HG02588 (cell line): ENCODE results near the gene XAB2.

Source experiments
- ATAC-seq: cut with Tn5 transposase; IDR thresholded peaks from one replicate; pipeline ENCODE4 v1.9.1; 2021; ENCODE audit warnings: mild to moderate bottlenecking, moderate library complexity; ENCODE audit not compliant: unreplicated experiment

XAB2 gene

DNA sequence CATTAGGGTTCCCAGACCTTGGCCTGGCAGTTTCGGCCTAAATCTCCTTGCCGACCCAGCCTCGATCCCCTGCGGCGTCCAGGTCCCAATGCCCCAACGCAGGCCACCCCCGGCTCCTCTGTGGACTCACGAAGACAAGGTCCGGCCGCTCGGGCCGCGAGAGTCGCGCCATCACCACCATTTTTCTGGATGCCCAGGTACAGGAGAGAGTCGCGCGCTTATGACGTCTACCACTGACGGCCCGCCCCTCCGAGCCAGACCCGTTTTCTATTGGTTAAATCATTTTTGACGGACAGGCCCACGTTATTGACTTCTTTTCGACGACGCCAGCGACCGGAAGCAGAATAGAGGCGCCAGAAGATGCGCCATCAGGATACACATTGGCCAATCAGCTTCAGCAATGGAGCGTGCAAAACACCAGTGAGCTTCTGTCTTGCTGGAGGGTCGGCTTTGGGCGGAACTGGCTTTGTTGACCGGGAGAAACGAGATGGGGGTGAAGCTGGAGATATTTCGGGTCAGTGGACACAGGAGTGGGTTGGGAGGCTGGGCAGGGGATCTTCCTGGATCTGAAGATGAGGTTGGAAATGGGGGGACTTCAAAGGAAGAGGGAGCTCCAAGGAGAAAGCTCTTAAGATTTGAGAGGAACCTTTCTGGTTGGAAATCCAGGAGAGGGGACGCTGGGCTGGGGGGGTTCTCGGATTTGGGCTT lies at the start of gene XAB2, which contains the start of gene PET100:
Gene XAB2 (minus strand): TSS at position 199 of the 708 bp plus-strand sequence. CDS start 18 bp downstream, at position 181.
Gene PET100 (plus strand): TSS at position 447 of the 708 bp plus-strand sequence. CDS start 41 bp downstream, at position 488.
- peak; percentile 85 for ATAC-seq

DNA sequence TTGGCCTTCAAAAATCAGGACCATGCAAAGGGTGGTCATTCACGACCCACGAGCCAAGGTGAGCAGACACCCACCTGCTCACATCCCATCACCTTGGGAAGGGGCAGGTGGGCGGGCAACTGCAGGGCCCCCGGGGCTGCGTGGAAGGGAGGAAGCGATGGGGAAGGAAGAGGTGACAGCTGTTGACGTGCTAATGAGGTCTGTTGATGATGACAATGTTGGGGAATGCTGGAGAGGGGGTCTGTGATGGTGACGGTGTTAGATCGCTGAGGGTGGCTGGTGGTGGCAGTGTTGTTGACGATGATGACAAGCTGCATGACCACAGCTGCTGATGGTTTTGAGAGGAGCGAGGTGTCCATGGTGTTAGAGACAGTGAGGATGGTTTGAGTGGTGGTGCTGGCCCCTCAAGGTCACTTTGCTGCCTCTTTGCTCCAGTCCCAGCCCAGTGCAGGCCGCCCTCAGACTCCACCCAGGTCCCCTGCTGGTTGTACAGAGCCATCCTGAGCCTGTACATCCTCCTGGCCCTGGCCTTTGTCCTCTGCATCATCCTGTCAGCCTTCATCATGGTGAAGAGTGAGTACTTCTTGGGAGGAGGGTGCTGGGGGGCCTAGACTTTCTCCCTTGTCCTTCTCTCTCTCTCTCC lies 48.4 kb upstream of the XAB2 start:
- no peak for ATAC-seq

DNA sequence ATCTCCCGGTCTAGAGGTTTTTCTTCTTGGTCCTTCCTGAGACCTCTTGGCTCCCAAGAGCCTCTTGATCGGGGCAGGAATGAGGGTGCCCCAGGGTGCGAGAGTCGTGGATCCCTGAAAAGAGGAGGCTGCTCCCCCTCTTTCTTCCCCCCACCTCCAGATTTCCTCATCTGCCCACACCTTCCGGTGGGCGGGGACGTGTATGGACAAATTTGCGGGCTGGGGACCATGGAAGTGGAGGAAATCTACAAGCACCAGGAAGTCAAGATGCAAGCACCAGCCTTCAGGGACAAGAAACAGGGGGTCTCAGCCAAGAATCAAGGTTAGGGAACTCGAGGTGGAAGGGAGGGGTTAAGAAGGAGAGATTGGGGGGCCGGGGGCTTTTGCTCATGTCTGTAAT lies 47.5 kb upstream of the XAB2 start, which contains the start of gene MCEMP1:
Gene MCEMP1 (plus strand): TSS at position 237 of the 400 bp plus-strand sequence. CDS start 31 bp downstream, at position 268.
- no peak for ATAC-seq

DNA sequence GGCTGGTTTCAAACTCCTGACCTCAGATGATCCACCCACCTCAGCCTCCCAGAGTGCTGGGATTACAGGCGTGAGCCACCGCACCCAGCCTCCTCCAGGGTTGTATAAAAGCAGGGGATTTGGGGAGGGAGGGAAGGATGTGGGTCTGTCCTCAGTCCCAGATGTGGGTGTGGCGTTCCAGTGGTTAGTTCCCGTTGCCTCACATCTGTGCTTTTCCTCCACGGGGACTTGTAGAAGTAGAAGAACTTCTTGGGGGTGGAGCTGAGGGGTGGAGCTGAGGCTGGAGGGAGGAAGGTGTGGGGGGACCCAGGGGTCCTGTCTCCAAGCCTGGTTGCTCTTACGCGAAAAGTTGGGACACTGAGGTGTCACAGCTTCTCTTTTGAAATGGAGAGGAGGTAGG lies 47.0 kb upstream of the XAB2 start:
- no peak for ATAC-seq

DNA sequence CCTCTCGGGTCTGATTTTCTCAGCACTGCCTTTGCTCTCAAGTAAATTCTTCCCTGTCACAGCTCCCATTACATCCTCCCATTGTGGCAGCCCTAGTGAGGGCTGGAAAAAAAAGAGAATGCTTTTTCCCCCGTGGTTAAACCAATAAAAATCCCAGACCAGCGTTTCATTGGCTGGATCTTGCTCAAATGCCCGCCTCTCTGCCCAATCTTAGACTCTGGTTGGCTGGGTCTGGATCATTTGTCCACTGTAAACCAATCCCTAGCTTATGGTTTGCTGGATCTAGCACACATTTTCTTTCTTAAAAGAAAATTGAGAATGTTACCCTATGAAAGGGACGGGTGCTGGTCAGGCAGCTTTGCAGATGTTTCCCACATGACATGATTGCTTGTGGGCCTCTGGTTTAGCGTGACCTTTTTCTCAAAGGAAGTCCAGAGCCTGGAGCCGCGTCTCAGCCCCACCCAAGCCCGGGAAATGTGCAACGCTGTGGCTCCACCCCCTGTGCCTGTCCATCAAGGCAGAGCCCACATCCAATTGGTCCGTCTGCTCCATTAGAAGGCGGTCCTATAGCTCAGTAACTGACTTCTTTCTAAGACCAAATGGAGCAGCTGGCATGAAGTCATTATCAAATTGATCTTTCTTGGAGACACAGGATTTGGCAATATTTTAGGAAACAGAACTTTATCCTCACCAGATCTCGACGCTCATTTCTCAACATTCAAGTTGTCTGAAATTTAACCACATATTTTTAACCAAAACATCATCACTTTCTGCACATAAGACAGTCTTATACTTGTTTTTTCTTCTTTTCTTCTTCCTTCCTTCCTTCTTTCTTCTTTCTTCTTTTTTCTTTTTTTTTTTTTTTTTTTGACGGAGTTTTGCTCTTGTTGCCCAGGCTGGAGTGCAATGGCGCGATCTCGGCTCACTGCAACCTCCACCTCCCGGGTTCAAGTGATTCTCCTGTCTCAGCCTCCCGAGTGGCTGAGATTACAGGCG lies 45.0 kb upstream of the XAB2 start:
- ATAC-seq: no peak

DNA sequence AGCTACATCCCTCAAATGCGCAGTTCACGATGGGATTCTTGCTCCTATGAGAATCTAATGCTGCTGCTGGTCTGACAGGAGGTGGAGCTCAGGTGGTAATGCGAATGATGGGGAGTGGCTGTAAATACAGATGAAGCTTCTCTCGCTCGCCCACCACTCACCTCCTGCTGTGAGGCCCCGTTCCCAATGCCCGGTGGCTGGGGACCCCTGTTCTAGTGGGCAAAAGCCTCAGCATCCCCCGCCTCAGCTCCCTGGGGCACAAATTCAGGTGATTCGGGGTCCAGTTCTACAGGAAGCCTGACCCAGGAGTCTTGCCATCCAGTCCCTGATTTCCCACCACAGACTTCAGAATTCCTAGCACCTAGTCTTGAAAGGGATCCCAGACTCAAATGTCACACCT lies 43.2 kb upstream of the XAB2 start:
- no peak for ATAC-seq

DNA sequence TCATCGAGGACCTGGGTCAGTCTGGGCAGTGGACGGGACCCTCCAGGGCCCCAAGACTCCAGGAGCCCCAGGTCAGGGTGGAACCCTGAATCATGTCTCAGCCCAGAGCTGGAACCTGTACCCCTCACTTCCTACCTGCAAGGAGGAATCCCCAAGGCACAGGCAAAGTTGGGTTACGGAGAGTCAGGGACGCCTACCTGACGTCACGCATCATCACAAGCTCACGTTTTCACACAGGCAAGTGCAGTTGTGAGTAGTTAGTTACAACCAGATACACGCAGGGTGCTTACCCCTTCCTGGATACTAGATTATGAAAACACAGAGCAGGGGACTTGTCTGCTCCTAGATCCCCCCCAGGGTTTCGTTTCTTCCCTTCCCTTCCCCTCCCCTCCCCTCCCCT lies 41.4 kb upstream of the XAB2 start:
- no peak for ATAC-seq

DNA sequence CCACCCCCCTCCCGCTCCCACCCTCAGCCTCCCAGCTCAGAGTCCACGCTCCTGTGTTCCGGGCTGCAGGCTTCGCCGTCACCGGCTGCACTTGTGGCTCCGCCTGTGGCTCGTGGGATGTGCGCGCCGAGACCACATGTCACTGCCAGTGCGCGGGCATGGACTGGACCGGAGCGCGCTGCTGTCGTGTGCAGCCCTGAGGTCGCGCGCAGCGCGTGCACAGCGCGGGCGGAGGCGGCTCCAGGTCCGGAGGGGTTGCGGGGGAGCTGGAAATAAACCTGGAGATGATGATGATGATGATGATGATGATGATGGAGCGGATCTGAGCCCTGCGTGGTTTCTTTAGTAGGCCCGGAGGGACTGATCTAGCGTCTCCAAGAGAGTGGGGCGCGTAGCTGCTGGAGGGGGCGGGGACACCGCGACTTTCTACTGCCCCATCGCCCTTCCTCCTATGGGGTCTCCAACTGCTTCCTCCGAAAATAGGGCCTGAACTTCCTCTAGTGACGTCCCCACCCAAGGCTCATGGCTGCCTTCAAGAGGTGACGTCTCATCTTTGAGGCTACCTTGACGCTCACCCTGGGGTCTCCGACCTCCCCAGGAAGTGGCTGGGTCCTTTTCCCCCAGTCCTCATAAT lies 40.9 kb upstream of the XAB2 start:
- no peak for ATAC-seq

DNA sequence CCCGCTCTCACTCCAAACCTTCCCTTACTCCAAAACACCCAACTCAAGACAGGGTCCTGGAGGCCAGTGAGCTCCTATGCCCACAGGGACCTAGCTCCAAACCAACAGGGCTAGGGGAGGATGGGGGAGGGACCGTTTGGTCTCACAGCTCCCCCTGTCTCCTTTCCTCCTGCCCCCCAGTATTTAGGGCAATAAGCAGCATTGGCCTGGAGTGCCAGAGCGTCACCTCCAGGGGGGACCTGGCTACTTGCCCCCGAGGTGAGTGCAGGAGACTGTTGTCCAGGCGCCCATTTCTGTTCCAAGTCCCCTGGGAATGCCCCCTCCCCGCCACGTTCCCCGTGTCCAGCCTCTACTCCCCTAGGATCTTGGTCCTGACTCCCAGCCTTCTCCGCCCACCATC lies 40.3 kb upstream of the XAB2 start:
- ATAC-seq: no peak

DNA sequence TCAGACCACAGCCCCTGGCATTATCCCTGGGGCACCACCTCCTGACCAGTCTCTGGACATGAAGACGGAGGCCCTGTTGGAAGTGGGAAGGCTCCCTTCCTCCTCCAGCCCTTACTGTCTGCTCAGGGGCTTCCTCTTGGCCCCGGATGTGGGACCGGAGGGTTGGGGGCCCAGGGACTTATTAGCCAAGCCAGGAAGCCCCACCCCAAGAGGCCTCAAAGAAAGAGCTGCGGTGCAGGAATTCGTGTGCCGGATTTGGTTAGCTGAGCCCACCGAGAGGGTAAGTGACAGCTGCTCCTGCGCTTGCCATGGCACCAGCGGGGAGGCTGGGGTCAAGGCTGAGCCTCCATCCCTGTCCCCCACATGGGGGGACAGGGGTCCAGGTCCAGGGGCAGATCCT lies 39.5 kb upstream of the XAB2 start, which contains the start of gene RETN:
Gene RETN (plus strand): TSS at position 208 of the 400 bp plus-strand sequence. CDS start 278 bp downstream, outside the sequence.
- no peak for ATAC-seq

DNA sequence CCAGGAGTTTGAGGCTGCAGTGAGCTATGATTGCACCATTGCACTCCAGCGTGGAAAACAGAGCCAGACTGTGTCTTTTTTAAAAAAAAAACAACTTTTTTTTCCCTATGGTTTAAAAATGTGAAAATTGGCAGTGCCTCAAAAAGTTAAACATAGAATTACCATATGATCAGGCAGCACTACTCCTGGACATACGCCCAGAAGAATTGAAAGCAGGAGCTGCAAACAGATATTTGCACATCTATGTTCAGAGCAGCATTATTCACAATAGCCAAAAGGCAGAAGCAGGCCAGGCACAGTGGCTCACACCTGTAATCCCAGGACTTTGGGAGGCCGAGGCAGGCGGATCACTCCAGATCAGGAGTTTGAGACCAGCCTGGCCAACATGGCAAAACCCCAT lies 35.7 kb upstream of the XAB2 start:
- ATAC-seq: no peak

DNA sequence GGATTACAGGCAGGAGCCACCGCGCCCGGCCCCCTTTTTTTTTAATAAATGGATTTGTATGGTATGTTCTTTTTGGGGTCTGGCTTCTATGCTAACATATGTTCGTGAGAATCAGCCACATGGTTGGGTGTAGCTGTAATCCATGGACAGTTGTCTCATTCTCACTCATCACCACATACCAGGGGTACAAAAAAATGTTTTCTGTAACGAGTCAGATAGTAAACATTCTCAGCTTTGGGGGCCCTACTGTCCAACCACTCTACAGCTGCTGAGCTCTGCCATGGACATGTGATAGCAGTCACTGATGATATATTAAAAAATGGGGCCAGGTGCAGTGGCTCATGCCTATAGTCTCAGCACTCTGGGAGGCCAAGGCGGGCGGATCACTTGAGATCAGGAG lies 34.4 kb upstream of the XAB2 start:
- no peak for ATAC-seq

DNA sequence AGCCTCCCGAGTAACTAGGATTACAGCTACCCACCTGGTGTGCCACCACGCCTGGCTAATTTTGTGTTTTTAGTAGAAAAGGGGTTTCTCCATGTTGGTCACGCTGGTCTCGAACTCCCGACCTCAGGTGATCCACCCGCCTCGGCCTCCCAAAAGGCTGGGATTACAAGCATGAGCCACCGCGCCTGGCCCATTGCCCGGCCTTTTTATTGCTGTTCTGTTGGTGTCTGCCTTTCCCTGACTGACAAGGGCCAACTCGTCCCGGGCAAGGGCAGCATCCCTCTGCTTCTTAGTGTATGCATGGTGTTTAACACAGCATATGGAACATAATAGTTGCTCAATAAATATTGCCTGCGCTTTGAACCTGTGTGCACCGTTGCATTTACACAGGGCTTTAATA lies 33.3 kb upstream of the XAB2 start:
- ATAC-seq: no peak

DNA sequence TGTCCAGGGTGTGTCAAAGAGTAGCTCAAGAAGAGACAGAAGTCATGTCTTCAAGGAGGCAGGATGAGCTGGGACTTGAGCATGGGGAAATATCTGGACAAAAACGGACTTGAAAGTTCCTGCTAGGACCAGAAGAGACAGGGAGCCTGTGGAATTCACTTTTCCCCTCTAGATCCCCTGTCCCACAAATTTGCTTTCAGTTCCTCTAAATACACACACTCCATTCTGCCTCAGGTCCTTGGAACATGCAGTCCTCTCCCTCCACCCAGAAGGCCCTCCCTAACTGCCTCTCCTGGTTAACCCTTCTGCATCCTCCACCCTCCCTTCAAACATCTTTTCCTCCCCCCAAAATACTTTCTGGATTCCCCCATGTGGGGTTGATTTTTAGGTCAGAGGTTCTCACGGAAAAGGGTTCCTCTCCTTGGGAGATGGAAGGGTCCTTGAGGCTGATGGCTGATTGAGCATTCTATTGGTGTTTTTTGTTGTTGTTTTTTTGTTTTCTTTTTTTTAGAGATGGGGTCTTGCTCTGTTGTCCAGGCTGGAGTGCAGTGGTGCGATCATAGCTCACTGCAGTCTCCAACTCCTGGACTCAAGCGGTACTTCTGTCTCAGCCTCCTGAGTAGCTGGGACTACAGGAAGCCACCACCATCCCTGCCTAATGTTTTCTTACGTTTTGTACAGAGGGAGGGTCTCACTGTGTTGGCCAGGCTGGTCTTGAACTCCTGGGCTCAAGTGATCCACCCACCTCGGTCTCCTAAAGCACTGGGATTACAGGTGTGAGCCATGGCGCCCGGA lies 32.6 kb upstream of the XAB2 start:
- no peak for ATAC-seq

DNA sequence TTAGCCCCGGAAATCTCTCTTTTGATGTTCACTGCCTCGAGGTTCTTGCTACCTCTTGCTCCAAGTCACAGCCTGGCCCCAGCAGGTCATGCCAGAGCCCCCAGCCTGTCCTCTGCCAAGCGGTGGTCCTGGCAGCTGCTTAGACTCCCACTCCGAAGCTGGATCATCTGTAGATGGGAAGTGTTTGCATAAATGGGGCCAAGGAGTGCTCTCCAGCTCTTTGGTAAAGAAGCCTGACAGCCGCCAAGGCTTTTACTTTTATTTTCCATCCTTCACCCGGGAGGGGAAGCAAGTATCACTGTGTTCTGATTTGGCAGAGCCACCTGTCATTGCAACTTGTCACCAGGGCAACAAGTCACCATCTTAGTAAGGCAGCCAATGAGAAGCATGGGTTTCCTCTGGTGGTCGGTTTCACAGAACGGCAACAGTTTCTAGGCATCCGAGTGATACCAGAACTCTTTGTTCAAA lies 28.9 kb upstream of the XAB2 start:
- ATAC-seq: no peak

DNA sequence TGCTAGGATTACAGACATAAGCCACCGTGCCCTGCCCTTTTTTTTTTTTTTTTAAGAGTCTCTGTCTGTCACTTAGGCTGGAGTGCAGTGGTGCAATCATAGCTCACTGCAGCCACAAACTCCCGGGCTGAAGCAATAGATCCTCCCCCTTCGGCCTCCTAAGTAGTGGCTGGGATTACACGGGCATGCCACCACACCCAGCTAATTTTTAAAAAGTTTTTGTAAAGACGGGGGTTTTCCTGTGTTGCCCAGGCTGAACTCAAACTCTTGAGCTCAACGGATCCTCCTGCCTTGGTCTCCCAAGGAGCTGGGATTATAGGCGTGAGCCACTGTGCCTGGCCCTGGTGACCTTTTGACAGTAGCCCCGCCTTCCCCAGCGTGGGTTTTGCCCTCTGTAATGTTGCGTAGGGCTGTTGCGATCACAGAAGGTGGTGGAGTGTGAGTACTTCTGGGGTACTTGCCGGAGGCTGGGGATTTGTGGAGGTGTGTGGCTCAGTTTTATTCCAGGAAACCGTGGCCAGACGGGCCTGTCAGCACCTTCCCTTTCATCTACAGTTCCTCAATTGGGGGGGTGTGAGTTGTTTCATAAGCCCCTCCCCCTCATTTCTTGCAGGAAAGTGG lies 27.9 kb upstream of the XAB2 start:
- ATAC-seq: no peak

DNA sequence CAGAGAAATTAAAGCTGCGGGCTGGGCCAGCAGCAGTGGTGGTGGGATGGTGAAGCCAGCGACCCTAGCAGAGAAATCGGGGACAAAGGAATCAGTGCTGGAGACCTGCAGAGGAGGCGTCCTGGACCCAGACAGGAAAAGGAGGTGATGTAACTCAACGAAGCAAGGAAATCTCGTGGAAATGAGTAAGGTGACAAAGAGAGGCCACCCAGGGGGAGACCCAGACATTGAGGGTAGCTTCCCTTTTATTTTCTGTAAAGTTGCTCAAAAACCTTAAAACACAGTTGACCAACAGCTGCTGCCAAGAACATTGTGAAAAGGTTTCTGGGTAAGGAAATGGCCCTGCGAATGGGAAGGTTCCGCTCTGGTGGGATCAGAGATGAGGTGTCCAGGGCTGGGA lies 26.2 kb upstream of the XAB2 start:
- ATAC-seq: no peak

DNA sequence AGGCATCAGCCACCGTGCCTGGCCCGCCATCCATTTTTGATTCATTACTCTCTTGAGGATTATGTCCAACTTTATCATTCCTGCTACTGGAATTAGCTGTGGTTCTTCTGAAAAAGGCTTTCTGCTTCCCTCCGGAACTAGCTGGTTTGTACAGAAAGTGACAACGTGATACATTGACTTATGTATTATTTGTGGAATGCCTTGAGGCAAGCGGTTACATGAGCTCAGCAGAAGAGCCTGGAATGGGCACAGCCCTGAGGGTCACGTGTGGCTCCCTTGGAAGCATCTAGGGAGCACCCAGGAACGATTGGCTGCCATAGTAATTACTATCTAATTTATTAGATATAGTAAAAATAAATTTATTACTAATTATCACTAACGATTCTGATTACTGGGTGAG lies 25.1 kb upstream of the XAB2 start:
- no peak for ATAC-seq

DNA sequence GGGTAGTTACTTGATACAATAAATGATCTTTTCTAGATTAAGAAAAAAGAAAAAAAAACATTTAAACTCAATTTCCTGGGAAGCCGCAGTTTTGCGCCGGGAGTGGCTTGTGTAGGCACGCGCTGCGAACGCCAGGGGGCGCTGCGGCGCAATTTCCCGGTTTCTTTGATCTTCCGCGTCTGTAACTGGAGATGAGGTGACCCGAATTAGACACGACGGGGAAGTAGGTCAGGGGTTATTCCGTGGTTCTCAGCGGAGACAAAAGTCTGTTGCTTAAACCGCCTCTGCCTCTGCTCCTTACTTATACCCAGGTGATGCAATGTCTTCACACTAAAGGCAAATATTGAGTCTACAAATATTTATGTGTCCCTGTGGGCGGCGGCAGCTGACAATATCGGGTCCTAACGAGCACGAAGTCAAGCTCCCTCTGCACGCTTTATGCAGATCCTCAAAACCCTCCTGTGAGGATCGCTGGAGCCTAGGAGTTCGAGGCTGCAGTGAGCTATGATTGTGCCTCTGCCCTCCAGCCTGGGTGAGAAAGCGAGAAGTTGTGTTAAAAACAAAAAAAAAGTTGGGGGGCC lies 22.8 kb upstream of the XAB2 start:
- ATAC-seq: no peak
